ENCODE data around the gene CELSR1.

GRCh38 chr22:46340676-46341075, 196.7 kb downstream of the CELSR1 start:
- TF ChIP-seq, protein P1, sequence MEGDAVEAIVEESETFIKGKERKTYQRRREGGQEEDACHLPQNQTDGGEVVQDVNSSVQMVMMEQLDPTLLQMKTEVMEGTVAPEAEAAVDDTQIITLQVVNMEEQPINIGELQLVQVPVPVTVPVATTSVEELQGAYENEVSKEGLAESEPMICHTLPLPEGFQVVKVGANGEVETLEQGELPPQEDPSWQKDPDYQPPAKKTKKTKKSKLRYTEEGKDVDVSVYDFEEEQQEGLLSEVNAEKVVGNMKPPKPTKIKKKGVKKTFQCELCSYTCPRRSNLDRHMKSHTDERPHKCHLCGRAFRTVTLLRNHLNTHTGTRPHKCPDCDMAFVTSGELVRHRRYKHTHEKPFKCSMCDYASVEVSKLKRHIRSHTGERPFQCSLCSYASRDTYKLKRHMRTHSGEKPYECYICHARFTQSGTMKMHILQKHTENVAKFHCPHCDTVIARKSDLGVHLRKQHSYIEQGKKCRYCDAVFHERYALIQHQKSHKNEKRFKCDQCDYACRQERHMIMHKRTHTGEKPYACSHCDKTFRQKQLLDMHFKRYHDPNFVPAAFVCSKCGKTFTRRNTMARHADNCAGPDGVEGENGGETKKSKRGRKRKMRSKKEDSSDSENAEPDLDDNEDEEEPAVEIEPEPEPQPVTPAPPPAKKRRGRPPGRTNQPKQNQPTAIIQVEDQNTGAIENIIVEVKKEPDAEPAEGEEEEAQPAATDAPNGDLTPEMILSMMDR (IDR thresholded peaks at IDR 0.05), result no peak
- no peak for TF ChIP-seq POLR2A (IDR thresholded peaks at IDR 0.05)
